CD4-positive, alpha-beta T cell treated with Interleukin-6 at 100 ng/mL for 8 hours (primary cell): ENCODE data around the gene CAMKMT.
"Not testable (repeated sequence)": the region's sequence is repeated elsewhere in the genome, so short reads cannot be mapped to it uniquely, and the experiment has no call there.

ENCODE experiments used
- DNase-seq: peaks from one replicate; pipeline ENCODE4 v3.0.0-alpha.2; 2020; ENCODE audit warnings: mixed read lengths, low spot score

CAMKMT gene

GRCh38 chr2:44360749-44361329 lies 908 bp upstream of the CAMKMT start:
- no peak for DNase-seq

DNA sequence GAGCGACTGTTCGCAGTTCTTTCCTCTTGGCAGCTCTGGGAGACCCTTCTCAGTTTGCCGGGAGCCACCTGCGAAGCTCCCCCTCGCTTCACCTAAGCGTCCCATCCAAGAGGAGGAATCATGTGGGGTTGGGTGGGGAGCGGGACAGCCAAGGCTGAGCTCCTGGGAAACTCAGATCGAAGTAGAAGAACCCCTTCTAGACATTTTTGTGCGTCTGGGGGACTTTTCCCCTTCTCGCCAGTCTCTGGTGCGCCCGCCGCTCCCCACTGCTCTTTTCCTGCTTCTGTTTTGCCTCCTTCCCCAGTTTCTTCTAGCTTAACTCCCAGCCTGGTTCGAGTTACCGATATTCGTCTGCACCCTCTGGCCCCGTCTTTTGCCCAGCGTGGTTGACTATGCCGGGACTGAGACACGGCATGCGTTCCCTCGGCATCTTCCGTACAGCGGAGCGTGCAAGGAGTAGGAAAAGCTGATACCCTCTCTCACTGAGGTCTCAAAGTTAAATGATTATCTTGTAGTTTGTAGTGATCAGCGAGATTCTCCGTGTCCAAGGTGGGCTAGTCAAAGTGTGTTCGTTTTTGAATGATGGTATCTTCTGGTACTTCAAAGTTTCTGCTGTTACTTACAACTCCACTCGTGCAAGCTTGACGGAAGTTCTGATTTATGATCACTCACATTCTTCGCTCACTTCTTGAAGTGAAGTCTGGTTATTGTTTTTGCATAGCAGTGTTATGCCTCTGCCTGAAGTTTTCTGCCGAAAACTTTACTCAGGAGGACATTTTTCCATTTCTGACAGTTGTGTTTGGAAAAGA lies 664 bp downstream of the CAMKMT start:
- DNase-seq = peak; percentile 30

GRCh38 chr2:44364604-44365003 lies 2.9 kb downstream of the CAMKMT start:
- DNase-seq = no peak

GRCh38 chr2:44367591-44367990 lies 5.8 kb downstream of the CAMKMT start:
- no peak for DNase-seq

DNA sequence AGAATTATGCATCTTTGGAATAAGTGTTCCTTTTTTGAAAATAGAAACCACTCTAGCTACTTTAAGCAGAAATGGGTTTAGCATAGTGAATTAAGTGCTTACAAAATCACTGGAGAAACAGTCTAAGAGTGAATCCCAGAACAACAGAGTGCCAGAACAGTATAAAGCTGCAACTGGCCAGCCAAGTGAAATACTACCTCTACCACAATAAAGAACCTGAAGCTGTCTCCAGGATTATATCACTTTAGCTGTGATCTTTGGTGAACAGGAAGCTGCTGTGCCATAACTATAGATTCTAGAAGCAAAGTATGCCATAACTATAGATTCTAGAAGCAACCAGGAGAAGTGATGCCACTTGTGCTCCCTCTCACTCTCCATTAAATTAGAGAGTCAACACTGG lies 7.6 kb downstream of the CAMKMT start:
- DNase-seq = no peak

DNA sequence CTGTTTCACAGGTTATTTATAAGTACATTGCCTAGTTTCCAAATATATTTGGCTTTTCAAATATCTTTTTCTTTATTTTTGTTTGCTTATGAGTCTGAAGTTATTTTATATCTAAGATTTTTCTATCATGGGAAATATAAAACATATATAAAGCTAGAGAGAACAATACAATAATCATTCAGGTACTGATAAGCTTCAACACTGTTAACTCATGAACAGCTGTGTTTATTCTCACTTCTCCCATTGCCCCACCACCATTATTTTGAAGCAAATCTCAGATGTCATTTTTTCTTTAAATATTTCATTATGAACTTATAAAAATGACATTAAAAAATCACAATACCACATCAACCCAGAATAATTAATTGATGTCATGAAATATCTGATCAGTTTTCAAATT lies 9.7 kb downstream of the CAMKMT start:
- DNase-seq = no peak

- DNase-seq = no peak
Observed at GRCh38 chr2:44372246-44372645, 10.5 kb downstream of the CAMKMT start.

- no peak for DNase-seq
Observed at GRCh38 chr2:44377486-44377885, 15.7 kb downstream of the CAMKMT start.

DNA sequence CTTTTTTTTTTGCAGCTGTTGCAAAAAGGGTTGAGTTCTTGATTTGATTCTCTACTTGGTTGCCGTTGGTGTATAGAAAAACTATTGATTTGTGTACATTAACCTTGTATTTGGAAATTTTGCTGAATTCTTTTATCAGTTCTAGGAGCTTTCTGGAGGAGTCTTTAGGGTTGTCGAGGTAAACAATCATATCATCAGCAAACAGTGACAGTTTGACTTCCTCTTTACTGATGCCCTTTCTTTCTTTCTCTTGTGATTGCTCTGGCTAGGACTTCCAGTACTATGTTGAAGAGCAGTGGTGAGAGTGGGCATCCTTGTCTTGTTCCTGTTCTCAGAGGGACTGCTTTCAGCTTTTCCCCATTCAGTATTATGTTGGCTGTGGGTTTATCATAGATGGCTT lies 23.5 kb downstream of the CAMKMT start:
- DNase-seq = not testable (repeated sequence)

- no peak for DNase-seq
Observed at GRCh38 chr2:44388877-44389276, 27.1 kb downstream of the CAMKMT start.

DNA sequence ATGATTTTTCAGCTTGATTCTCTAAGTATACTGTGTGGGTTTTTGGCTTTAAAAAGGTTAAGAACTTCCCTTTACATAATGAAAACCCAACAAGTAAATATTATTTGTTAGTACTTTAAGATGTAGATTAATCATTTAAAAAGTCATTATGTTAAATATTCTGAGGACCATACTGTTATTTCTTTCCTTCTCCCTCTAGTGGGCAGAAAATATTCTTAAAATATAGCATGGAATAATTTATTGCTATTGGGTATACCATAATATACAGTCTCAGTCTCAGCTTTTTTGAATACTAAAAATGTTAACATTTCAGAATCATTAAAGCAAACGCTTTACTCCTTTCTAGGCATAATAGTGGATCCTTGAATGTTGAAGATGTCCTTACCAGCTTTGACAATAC lies 28.1 kb downstream of the CAMKMT start:
- DNase-seq = no peak

GRCh38 chr2:44392338-44392943 lies 30.7 kb downstream of the CAMKMT start:
- DNase-seq = peak; percentile 11

- no peak for DNase-seq
Observed at GRCh38 chr2:44397447-44398175, 35.9 kb downstream of the CAMKMT start.

GRCh38 chr2:44398243-44398897 lies 36.6 kb downstream of the CAMKMT start:
- no peak for DNase-seq

- no peak for DNase-seq
Observed at GRCh38 chr2:44420725-44421124, 59.0 kb downstream of the CAMKMT start.

DNA sequence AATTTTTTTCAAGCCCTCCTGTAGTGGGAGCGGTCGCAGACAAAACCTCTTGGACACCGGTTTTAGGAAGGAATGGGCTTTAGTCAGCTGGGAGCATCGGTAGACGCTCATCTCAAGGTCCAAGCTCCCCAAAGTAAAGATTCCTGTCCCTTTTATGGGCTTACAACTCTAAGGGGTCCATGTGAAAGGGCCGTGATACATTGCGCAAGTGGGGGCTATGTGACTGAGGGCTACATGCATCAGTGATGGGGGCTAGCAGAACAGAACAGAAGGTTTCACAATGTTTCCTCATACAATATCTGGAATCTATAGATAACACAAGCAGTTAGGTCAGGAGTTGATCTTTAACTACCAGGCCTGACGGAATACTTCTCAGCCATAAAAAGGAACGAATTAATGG lies 62.5 kb downstream of the CAMKMT start:
- no peak for DNase-seq

DNA sequence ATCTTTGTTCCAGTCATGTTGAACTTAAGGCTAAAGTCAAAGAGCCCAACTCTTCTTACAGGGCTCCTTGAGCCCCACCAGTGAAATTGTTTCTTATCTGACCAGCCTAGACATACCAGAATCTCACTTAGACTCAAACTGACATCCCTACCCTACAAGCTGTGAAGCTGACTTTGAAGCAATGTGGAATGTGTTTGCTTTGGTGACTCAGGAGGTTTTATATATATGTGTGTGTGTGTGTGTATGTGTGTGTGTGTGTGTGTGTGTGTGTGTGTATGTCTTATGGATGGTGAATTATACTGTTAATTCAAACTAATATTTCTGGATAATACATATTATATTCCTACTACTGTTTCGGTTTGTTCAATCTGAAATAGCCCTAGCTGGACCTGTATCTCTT lies 67.3 kb downstream of the CAMKMT start:
- no peak for DNase-seq

- DNase-seq = no peak
Observed at GRCh38 chr2:44430342-44430741, 68.6 kb downstream of the CAMKMT start.

- no peak for DNase-seq
Observed at GRCh38 chr2:44433895-44434294, 72.1 kb downstream of the CAMKMT start.

DNA sequence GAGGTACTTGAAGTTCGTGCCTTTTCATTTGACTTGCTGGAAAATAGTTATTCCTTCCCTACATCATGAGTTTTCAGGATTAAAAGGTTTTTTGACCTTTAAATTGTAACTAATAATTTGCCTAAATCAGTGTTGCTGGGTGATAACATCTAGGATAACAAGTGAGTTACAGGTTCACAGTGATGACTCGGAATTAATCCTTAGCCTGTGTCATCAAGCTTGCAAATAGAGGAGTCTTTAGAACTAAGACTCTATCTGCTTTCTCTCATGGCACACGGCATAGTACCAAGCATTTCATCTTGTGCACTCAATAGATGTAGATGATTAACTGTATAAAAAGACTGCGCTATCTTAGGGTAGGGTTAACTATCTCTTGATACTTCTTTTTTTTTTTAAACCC lies 79.5 kb downstream of the CAMKMT start:
- no peak for DNase-seq

DNA sequence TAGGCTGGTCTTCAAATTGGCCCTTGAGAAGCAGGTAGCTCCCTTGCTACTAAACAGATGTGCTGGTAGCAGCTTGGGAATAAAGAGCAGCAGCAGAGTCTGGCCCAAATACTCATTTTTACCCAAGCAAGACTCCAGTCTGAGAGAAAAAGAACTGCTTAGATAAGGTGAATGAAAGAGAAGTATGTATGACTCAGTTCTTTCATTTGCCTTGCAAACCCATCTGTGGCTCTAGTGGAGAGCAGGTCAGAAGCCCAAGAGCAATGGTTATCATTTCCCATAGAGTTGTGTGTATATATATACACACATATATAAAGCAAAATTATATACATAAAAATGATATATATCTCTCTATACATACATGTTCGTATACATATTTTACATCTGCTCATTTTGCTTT lies 80.3 kb downstream of the CAMKMT start:
- no peak for DNase-seq

DNA sequence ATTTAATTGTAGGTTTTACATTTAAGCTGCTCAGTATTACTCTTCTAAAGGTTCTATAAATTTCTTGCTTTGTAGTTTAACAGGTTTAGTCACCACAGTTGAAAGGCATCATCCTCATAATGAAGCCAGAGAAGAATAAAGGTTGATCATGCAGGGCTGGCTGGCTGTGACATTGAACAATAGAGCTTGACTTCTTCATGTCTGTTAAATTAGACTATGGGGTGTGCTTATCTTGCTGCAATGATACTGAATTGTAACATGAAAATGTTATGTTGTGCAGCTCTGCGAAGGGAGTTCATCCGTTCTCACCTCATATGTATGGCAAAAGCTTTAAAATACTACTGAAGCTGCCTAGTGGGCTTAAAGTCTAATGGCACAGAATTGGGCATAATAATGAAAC lies 81.8 kb downstream of the CAMKMT start:
- no peak for DNase-seq
